ENCODE results near the gene GRID2. TPM values are rescaled to one million over a fixed set of nuclear protein-coding genes. Genes with fewer than 3 reads are reported as not detected.

Gene GRID2
- total and polyA plus RNA-seq, 10 of the 15 experiments (the other 5 are each of a cell fraction or from before 2014, with no cell fraction given) = not detected

GRCh38 chr4:92520563-92520962 lies 216.8 kb downstream of the GRID2 start (continued):
- TF ChIP-seq CUX1 (IDR thresholded peaks at IDR 0.05; ENCODE audit: insufficient replicate concordance, low read depth, low read length) (no peak), FOS (IDR thresholded peaks at IDR 0.05; ENCODE audit: borderline replicate concordance, extremely low read depth, insufficient read length) (no peak), ESRRA (IDR thresholded peaks at IDR 0.05; ENCODE audit: low read length) (no peak), IKZF1 (conservative IDR thresholded peaks at IDR 0.05) (no peak), NBN (IDR thresholded peaks at IDR 0.05) (no peak), KAT2A (conservative IDR thresholded peaks at IDR 0.05; ENCODE audit: control insufficient read depth, low read depth, low read length) (no peak)
- TF ChIP-seq, protein P1, sequence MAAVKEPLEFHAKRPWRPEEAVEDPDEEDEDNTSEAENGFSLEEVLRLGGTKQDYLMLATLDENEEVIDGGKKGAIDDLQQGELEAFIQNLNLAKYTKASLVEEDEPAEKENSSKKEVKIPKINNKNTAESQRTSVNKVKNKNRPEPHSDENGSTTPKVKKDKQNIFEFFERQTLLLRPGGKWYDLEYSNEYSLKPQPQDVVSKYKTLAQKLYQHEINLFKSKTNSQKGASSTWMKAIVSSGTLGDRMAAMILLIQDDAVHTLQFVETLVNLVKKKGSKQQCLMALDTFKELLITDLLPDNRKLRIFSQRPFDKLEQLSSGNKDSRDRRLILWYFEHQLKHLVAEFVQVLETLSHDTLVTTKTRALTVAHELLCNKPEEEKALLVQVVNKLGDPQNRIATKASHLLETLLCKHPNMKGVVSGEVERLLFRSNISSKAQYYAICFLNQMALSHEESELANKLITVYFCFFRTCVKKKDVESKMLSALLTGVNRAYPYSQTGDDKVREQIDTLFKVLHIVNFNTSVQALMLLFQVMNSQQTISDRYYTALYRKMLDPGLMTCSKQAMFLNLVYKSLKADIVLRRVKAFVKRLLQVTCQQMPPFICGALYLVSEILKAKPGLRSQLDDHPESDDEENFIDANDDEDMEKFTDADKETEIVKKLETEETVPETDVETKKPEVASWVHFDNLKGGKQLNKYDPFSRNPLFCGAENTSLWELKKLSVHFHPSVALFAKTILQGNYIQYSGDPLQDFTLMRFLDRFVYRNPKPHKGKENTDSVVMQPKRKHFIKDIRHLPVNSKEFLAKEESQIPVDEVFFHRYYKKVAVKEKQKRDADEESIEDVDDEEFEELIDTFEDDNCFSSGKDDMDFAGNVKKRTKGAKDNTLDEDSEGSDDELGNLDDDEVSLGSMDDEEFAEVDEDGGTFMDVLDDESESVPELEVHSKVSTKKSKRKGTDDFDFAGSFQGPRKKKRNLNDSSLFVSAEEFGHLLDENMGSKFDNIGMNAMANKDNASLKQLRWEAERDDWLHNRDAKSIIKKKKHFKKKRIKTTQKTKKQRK (IDR thresholded peaks at IDR 0.05; ENCODE audit: low read depth, low read length) = no peak
- TF ChIP-seq, protein P2, sequence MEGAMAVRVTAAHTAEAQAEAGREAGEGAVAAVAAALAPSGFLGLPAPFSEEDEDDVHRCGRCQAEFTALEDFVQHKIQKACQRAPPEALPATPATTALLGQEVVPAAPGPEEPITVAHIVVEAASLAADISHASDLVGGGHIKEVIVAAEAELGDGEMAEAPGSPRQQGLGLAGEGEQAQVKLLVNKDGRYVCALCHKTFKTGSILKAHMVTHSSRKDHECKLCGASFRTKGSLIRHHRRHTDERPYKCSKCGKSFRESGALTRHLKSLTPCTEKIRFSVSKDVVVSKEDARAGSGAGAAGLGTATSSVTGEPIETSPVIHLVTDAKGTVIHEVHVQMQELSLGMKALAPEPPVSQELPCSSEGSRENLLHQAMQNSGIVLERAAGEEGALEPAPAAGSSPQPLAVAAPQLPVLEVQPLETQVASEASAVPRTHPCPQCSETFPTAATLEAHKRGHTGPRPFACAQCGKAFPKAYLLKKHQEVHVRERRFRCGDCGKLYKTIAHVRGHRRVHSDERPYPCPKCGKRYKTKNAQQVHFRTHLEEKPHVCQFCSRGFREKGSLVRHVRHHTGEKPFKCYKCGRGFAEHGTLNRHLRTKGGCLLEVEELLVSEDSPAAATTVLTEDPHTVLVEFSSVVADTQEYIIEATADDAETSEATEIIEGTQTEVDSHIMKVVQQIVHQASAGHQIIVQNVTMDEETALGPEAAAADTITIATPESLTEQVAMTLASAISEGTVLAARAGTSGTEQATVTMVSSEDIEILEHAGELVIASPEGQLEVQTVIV (IDR thresholded peaks at IDR 0.05; ENCODE audit: borderline replicate concordance, partially characterized antibody) = no peak

All from GM12878 (cell line).